HL-60 (cell line): ENCODE data around the gene ESRRG.

Source experiments
- DNase-seq, 2 experiments: peaks; one replicate each; pipeline ENCODE4 v3.0.0-alpha.2; 2010 to 2020; ENCODE audit warnings: low read depth in 1 of 2, low spot score in 1 of 2
- H3K27ac ChIP-seq: fragments of 250-450 bp; sonication (Bioruptor Pico); replicated peaks from 2 replicates; pipeline ENCODE4 v1.5.1; 2020; ENCODE audit warnings: mild to moderate bottlenecking, moderate library complexity
- H3K27me3 ChIP-seq: fragments of 250-450 bp; sonication (Bioruptor Pico); 2 replicates; pipeline ENCODE4 v1.5.1; 2021; ENCODE audit warnings: mild to moderate bottlenecking, moderate library complexity; ENCODE audit not compliant: insufficient read depth, poor library complexity, severe bottlenecking
- H3K4me3 ChIP-seq: replicated peaks from 2 replicates; pipeline ENCODE4 v1.5.1; 2011; ENCODE audit warnings: mild to moderate bottlenecking, control low read depth, low read length; ENCODE audit not compliant: insufficient read depth
- CTCF ChIP-seq: IDR thresholded peaks from one replicate; pipeline ENCODE4 v1.5.1; 2011; ENCODE audit warnings: low read length, control low read depth, inconsistent platforms; ENCODE audit not compliant: insufficient read depth
- GABPA ChIP-seq: IDR thresholded peaks from 2 replicates; pipeline ENCODE4 v1.6.1; 2012; ENCODE audit warnings: low read depth
- POLR2AphosphoS5 ChIP-seq: IDR thresholded peaks from 2 replicates; pipeline ENCODE4 v1.6.1; 2012; ENCODE audit warnings: low read depth
- REST ChIP-seq: IDR thresholded peaks from 2 replicates; pipeline ENCODE4 v1.6.1; 2012; ENCODE audit warnings: low read depth; ENCODE audit not compliant: insufficient replicate concordance
- SPI1 ChIP-seq: IDR thresholded peaks from 2 replicates; pipeline ENCODE4 v1.6.1; 2012; ENCODE audit warnings: low read depth, mild to moderate bottlenecking, borderline replicate concordance

The ESRRG gene

GRCh38 chr1:216483672-216484401 lies 239.4 kb downstream of the ESRRG start:
- DNase-seq: no peak

GRCh38 chr1:216482620-216483019 lies 240.6 kb downstream of the ESRRG start:
- no peak for TF ChIP-seq CTCF
- Histone ChIP-seq H3K27ac (no peak overlapping the region), H3K27me3 (no peaks in the 10 kb centered on the region), H3K4me3 (no peak overlapping the region)
- no peak for DNase-seq

More at GRCh38 chr1:216483672-216484401, 239.4 kb downstream of the ESRRG start:
- Histone ChIP-seq H3K4me3 (no peak overlapping the region), H3K27me3 (no peaks in the 10 kb centered on the region), H3K27ac (no peak overlapping the region)
- TF ChIP-seq SPI1 (no peak), POLR2AphosphoS5 (no peak), CTCF (no peak), GABPA (no peak), REST (no peak)

GRCh38 chr1:216478238-216478637 lies 245.0 kb downstream of the ESRRG start:
- DNase-seq: no peak
- no peak overlapping the region for H3K27ac ChIP-seq
- no peak overlapping the region for H3K4me3 ChIP-seq
- H3K27me3 ChIP-seq: no peaks in the 10 kb centered on the region
- TF ChIP-seq REST (no peak), POLR2AphosphoS5 (no peak), GABPA (no peak), CTCF (no peak), SPI1 (no peak)

- H3K4me3 ChIP-seq: no peak overlapping the region
- no peak for DNase-seq
- H3K27ac ChIP-seq: no peak overlapping the region
- H3K27me3 ChIP-seq: no peaks in the 10 kb centered on the region
- TF ChIP-seq GABPA: no peak
These were observed 246.9 kb downstream of the ESRRG start for GRCh38 chr1:216476341-216476740.
